Measurements from ENCODE around the gene TPRA1. TPM values are rescaled to one million over a fixed set of nuclear protein-coding genes. Genes with fewer than 3 reads are reported as not detected.
A peak's percentile ranks its signal among the peaks of the same experiment; 100 is the strongest.

The TPRA1 gene
- 19.8 TPM for polyA plus RNA-seq (ENCODE audit: insufficient read length)

DNA sequence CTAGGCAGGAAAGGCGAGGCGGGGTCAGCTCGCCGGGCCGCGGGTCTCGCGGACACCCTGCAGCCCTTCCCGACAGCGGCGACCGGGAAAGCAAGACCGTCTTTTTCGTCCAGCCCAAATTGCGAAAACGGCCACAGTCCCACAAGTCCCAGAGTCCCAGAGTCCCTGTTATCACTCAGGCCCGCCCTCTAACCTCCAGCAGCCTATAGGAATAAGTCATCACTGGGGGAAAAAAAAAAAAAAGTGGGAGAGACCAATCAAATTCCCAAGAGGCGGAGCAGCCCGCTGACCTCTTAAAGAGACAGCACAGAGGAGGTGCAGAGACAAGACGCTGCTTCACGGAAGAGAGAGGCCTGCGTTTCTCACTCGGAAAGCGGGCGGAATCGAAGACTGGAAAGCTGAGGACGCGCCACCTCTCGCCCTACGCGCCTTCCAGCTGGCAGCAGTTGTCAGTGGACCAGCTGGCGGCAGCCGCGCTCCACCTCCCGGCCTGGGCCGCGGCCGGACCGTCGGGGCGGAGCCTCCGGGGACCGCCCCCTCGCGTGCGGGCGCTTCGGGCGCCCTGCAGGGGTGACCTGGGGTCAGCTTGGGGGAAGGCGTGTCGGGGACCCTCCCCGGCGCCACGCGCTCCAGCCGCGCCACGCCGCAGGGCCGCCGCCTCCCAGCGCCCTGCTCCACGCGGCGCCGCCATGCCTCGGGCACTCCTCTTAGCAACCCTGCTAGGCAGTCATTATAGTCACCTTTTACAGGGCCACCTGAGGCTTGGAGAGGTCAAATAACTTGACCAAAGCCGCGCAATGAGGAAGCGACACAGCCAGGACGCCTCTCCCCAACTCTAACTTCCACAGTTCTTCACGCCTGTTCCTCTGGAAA, at the start of gene TPRA1:
Gene TPRA1 (minus strand): TSS at position 141 of the 873 bp plus-strand sequence. CDS start 10,587 bp downstream, outside the sequence.
- peak; percentile 89 for DNase-seq (ENCODE audit: low read depth)

DNA sequence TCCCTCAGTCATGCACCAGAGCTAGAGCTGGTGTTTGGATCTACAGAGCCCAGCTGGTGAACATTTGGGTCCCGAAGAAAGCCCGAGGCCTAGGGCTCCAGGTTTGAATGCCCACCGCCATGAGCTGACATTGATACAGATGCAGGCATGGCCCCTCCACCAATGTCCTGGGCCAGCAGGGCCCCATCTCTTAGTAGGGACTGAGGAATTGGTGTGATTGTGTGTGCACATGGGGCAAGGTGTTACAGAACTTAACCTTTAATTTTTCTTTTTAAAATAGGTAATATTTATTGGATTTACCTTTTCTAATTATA, 49.5 kb upstream of the TPRA1 start:
- DNase-seq (ENCODE audit: low read depth), result no peak

DNA sequence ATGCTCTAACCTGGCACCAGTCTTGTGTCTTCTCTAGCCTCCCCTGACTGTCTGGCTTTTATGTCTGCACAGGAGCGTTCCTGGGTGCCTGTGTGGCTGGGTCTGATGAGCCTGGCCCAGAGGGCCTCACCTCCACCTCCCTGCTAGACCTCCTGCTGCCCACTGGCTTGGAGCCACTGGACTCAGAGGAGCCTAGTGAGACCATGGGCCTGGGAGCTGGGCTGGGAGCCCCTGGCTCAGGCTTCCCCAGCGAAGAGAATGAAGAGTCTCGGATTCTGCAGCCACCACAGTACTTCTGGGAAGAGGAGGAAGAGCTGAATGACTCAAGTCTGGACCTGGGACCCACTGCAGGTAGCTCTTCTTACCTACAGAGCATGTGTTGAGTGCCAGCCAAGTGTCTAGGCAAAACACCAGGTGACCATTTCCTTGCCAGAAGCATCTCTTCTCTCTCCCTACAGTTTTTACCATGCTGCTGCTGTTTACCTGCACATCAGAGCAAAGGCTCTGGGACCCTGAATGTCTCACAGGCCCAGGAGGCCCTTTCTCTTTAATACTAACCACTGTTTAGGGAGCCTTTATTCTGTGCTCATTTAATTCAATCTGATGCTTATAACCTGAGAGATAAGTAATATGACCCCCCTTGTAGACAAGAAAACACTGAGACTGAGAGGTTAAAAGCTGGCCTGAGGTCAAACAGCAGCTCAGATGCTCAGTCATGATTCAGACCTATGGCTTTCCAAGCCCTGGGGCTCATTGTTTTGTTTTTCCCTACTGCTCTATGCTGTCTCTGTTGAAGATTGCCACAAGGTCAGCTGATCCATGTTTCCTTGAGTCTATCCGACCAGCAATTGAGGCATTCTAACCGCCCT, 48.9 kb upstream of the TPRA1 start:
- DNase-seq (ENCODE audit: low read depth), result no peak

DNA sequence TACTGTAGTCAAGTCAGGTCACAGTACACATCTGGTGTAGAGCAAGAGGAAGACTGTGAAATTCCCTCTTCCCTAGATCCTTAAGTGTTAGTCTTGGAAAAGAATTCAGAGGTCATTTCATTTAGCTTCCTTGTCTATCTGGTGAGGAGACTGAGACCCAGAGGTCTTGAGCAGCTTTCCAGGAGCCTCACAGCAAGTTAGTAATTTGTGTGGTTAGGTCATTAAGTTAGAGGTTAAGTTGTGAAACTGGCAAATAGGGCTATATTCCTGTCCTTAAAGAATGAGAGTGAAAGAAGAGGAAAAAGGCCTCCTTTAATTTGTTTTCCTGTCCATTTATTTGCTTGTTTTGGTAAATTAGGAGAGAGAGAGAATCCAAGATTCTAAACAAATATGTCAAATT, 47.4 kb upstream of the TPRA1 start:
- no peak for DNase-seq (ENCODE audit: low read depth)

DNA sequence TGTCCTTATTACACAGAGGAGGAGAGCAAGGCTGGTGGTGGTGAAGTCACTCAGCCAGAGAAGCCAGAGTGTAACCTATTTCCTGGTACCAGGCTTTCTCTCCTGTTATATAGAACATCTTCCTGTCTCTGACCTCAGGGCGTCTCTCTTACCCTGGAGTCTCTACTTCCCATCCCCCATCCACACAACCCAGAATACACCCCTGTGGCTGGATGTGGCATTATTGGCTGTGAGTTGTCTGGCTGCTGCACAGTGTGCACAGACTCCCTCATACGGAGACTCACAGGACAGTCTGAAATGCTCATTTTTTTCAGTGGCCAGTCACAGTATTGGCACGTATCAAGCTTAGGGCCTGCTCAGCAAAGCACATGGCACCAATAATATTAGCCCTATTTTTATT, 47.0 kb upstream of the TPRA1 start:
- no peak for DNase-seq (ENCODE audit: low read depth)

DNA sequence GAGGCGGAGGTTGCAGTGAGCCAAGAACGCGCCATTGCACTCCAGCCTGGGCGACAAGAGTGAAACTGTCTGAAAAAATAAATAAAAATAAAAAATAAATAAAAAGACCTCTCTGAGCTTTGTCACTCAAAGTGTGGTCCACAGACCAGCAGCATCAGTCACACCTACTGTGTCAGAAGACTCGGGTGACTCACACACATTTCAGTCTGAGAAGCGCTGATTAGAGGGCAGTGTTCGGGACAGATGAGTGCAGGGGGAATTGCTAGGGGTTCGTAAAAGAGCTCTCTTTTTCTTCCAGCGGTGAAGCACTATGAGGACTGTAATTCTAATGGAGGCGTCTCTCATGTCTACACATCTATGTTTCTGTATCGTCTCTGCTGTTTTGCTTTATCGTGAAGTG, 44.1 kb upstream of the TPRA1 start:
- no peak for DNase-seq (ENCODE audit: low read depth)

DNA sequence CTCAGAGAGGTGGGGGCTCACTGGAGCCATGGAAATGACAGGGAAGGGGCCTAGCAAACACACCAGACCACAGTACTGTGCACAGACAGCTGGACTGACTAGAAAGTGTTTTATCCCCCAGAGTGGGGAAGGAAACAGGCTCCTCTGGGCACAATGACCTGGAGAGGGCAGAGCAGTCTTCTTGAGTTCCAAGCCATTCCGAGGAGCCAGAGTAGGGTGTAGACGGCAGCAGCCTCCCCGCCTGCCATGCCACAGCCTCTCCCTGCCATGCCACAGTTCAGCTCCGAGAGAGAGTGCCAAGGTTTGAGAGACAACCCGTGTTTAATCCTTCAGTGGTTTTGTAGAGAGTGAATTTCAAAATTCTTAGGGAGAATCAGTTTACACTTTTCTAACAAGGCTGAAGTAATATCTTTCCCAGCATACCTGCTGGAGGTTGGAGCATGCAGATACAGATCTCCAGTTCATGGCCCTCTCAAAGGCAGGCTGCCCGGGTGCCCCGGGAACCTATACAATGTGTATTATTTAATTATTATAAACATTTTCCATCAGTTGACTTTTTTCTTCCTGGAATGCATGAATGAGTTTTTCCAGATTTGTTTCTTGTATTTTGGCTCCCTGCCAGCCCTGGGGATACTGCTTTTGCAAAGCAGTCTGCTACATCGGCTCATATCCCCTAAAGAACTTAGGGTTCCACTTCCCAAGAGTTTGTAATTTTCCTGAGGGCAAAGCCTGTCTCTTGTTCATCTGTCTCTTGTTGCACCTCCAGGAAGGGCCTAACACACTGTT, 41.7 kb upstream of the TPRA1 start:
- DNase-seq (ENCODE audit: low read depth), result no peak

DNA sequence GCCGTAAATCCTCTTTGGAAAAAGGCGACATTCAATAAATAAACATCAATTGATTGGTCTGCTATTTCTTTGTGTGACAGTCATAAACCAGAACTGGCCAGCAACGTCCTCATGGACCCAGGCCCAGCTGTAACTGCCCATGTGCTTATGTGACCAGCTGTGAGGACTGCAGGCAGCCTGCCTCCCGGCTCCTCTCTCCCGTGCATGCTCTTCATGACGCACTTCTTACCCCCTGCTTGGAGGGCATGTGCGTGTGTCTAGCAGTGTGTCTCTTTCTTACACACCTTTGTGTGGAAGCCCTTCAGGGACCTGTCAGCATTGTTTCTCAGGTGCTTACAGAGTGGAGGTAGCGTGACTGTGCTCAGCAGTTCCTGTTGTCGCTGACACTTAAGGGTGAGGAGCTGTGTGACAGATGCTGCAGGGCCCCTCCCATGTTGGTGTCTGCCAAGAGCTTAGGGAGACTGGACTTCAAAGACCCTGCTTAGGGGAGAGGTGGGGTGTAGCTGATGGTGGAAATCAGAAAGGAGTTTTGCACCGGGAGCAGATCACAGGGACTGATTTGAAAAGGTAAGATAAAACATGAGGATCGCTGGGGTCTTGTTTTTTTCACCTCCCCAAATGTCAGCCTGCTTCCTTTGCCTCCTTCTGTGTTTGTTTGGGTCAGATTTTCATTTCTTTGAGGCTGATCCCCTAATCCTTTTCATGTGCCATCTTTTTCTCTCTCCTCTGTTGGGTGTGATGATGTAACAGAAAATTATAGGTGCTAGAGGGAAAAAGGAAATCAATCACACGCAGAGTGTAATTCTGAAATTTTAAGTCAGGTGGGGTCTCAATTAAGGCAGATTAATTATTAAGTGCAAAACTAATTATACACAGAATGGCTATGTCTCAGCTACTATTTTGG, 40.5 kb upstream of the TPRA1 start:
- DNase-seq (ENCODE audit: low read depth), result no peak

DNA sequence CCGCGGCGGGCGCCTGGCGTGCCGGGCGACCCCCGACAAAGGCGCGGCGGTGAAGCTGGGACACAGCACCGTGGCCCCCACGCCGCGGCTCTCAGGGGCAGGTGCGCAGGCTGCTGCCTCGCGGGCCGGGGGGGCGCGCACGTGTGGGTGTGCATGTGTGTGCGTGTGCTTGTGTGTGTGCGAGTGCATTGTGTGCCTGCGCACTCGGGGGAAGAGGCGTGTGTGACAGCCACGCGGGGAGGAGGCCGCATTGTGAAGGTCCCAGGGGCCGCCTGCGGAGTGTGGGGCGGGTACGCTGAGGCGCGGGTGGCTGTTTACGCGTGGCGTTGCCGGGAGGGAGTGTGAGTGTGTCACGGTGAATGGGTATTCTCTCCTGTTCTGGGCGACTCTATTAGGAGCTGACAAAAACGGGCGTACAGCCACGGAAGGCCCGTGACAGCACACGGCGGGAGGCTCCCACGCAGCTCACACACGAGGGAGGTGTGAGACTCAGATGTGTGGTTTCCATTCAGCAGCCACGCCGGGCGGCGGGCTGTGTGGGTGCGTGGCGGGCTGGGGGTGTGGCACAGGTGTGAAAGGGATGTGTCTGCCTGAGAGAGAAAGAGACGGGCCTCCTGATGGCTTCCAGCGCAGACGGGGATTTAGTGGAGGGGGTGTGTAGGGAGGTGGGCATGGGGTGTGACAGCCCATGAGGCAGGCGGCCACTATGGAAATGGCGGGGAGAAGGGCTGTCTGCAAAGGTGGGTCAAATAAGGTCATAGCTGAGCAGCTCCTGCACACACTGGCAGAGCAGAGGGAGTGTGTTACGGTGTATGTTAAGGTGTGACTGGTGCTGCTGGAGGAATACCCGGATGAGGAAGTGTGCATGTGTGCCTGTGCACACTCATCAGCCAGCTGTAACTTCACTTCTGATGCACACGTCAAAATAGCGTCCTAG, 39.2 kb upstream of the TPRA1 start:
- DNase-seq (ENCODE audit: low read depth), result no peak

DNA sequence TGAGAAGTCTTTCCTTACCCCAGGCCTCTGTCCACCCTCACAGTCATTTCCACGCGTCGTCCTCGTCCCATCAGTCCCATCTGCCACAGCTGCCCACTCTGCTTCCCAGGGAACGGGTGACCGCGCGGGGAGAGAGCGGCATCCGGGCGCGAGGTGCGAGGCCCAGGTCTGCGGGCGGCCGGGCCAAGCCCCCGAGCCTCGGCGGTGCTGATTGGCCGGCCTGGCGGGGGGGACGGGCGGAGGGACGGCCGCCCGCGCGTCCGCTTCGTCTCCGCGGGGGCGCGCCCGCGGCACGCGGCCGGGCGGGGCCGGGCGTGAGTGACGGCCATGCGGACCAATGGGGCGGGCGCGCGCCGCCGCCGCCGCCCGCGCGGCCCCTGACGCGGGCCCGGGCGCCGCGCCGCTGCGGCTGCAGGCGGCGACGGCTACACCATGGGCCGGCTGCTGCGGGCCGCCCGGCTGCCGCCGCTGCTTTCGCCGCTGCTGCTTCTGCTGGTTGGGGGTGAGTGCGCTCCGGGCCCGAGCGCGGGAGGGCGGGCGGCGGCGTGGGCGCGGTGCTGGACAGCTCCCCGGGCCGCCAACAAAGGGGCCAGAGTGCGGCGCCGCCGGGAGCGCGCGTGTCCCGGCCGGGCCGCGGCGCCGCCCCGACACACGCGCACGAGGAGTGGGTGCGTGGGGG, 38.4 kb upstream of the TPRA1 start, which contains the start of gene PODXL2:
Gene PODXL2 (plus strand): TSS at position 398 of the 679 bp plus-strand sequence. CDS start 35 bp downstream, at position 433.
- DNase-seq (ENCODE audit: low read depth), result no peak

DNA sequence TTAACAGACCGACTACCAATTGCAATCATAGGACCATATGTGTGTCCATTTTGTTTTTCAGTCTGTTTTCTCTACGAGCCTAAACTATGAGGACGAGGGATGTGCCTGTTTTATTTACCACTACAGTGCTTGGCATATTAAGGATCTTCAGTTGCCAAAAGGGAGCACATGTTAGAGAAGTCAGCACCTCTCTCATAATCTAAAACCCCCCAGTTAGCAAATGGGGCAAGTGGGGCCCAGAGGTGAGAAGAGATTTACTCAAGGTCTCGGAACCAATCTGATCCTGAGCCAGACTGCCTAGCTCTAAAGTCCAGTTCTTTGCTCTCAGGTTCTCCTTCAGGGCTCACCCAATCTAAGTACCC, 37.9 kb upstream of the TPRA1 start:
- no peak for DNase-seq (ENCODE audit: low read depth)

DNA sequence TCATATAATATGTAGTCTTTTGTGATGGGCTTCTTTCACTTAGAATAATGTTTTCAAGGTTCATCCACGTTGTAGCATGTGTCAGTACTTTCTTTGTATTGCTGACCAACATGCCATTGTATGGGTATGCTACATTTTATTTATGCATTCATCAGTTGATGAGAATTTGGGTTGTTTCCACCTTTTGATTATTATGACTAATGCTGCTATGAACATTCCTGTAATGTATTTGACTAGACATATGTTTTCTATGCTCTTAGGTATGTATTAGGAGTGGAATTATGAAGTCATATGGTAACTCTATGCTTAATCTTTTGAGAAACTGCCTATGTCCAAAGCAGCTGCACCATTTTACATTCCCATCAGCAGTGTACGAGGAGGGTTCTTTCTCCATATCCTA, 35.3 kb upstream of the TPRA1 start:
- DNase-seq (ENCODE audit: low read depth), result no peak

DNA sequence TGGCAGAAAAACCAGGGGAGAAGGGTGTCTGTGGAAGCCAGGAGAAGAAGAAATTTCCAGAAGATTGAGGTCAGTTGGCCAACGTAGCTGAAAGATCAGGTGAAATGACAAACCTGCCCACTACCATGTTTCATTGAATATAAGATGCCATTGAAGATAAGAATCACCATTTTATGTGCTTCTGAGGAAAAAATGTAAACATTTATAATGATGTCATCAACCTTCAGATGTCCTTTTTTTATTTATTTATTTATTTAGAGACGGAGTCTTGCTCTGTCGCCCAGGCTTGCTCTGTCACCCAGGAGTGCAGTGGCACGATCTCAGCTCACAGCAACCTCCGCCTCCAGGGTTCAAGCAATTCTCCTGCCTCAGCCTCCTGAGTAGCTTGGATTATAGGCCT, 33.5 kb upstream of the TPRA1 start:
- no peak for DNase-seq (ENCODE audit: low read depth)

DNA sequence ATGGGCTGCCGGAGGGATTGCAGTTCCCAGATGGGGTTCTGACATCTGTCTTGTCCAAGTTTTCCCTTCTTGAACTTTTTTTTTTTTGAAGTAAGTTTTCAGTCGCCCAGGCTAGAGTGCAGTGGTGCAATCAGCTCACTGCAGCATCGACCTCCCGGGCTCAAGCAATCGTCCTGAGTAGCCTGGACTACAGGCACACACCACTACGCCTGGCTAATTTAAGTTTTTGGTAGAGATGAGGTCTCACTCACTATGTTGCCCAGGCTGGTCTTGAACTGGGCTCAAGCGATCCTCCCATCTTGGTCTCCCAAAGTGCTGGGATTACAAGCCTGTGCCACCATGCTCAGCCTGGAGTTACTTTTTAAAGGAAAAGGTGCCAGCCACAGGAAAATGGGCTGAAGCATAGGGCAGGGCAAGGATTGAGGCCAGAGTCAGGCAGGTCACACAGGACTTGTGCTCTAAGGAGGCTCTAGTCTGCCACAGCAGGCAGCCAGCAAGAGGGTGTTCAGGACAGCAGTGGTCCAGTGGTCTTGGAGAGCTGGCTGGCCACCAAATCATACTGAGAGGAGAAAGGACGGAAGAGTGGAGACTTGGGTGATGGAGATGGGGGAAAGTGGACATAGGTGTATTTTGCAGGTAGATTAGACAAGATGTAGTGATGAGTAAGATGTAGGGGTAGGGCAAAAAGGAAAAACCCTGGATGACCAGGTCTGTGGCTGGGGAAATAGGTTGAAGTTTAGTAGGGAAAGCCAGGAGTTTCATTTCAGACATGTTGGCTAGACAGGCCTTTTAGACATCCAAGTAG, 32.4 kb upstream of the TPRA1 start:
- no peak for DNase-seq (ENCODE audit: low read depth)

DNA sequence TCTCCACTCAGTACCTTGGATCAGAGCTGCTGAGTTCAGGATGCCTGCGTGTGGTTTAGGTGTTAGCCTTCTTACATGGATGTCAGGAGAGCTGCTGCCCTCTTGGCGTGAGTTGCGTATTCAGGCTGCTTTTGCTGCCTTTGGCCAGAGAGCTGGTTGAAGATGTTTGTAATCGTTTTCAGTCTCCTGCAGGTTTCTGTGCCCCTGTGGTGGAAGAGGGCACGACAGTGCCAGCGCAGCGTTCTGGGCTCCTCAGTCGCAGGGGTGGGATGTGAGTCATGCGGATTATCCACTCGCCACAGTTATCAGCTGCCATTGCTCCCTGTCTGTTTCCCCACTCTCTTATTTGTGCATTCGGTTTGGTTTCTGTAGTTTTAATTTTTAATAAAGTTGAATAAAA, 31.5 kb upstream of the TPRA1 start:
- no peak for DNase-seq (ENCODE audit: low read depth)

DNA sequence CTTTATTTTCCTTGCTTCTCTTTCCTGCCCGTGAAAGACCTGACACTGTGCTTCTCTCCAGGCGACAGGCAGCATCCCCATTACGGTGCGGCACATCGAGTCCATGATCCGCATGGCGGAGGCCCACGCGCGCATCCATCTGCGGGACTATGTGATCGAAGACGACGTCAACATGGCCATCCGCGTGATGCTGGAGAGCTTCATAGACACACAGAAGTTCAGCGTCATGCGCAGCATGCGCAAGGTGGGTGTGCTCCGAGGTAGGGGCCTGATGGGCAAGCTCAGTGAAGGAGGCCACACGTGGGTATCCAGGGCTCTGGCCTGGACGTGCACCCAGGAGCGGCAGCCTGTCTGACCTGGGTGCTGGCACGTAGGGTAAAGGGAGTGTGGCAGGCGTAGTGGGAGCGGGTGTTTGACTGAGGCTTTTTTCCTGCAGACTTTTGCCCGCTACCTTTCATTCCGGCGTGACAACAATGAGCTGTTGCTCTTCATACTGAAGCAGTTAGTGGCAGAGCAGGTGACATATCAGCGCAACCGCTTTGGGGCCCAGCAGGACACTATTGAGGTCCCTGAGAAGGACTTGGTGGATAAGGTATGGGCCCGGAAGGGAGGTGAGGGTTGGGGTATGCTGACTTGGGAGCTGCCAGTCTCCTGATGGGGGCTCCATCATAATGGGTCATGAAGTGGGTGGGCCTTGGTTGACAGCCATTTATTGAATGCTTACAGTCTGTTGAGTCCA, 30.3 kb upstream of the TPRA1 start:
- no peak for DNase-seq (ENCODE audit: low read depth)

DNA sequence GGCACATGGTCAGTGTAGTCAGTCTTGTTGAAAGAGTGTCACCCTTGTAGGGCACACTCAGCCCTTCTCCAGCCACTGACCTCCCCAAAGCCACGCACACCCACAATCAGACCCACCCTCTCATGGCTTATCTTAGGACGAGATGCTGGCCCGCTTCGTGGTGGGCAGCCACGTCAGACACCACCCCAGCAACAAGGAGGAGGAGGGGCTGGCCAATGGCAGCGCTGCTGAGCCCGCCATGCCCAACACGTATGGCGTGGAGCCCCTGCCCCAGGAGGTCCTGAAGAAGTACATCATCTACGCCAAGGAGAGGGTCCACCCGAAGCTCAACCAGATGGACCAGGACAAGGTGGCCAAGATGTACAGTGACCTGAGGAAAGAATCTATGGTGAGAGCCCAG, 28.4 kb upstream of the TPRA1 start:
- DNase-seq (ENCODE audit: low read depth), result no peak
